Pancreas (tissue), 10 donors: Measurements from ENCODE around the gene SEM1. TPM values are rescaled to one million over a fixed set of nuclear protein-coding genes. Genes with fewer than 3 reads are reported as not detected.
A peak's percentile ranks its signal among the peaks of the same experiment; 100 is the strongest.
"Not testable (repeated sequence)": the region's sequence is repeated elsewhere in the genome, so short reads cannot be mapped to it uniquely, and the experiment has no call there.

ENCODE experiments used
- ATAC-seq, 4 donors: fragments of 200-7000 bp; cut with Tn5 transposase; one replicate each; pipeline versions ENCODE4 v1.8.0 to v1.9.1; 2020; ENCODE audit warnings: mild to moderate bottlenecking in 4 of 4, moderate library complexity in 4 of 4
- DNase-seq, 6 donors: peaks; one replicate each; pipeline ENCODE4 v3.0.0-alpha.2; 2020
- FAIRE-seq: peaks from 2 replicates; lab custom pipeline; 2012; peaks lifted over from hg19 to GRCh38; lab: Jason Lieb, UNC
- H3K27ac ChIP-seq, 4 donors: fragments of 200-600 bp; sonication (generic); 1 replicate in 3 of 4; 2 replicates in 1 of 4; pipeline versions ENCODE4 v1.5.0 to v1.8.0; 2020
- H3K27me3 ChIP-seq, 4 donors: fragments of 200-600 bp; one replicate each; pipeline ENCODE4 v1.8.0; 2021
- H3K36me3 ChIP-seq, 3 donors: fragments of 200-600 bp; sonication (generic) in 1 of 3; one replicate each; pipeline versions ENCODE4 v1.5.0 to v1.8.0; 2020 to 2021
- H3K4me1 ChIP-seq, 3 donors: fragments of 200-600 bp; one replicate each; pipeline ENCODE4 v1.8.0; 2021
- H3K4me3 ChIP-seq, 4 donors: fragments of 200-600 bp; sonication (generic) in 2 of 4; one replicate each; pipeline versions ENCODE4 v1.5.0 to v1.8.0; 2020 to 2021
- H3K9me3 ChIP-seq, 4 donors: fragments of 200-600 bp; one replicate each; pipeline ENCODE4 v1.8.0; 2021
- CTCF ChIP-seq, 4 donors: fragments of 200-600 bp; sonication (generic) in 3 of 4; IDR thresholded peaks; one replicate each; pipeline versions ENCODE4 v1.5.0 to v1.8.0; 2021; ENCODE audit warnings: antibody characterized with exemption in 4 of 4
- WGBS, 2 donors: extraction: QIAGEN DNeasy Blood & Tissue Kit; methylation state at CpG; one replicate each; pipeline ENCODE4 v1.1.7; 2013; 5-methylcytosine and 5-hydroxymethylcytosine counted together
- intact Hi-C, 3 donors: fragments of 100-400 bp; cut with DNase I; formaldehyde crosslinking; loops; one replicate each; pipeline versions ENCODE4 v1.11.1 to v1.14.2; 2022
- polyA plus RNA-seq, 2 donors: library from polyadenylated mRNA; stranded (reverse); fragments of 200-250 nt; gene quantifications; one replicate each; pipeline ENCODE4 v1.2.3, GENCODE V29; 2013
- total RNA-seq, 6 donors: library from RNA; stranded (reverse); fragmentation: NEBNext Ultra II Directional in 4 of 6; extraction: Animal tissue kit (Norgen Biotek cat#: 25700) in 4 of 6; gene quantifications; one replicate each; pipeline versions ENCODE4 v1.2.1 to v1.2.4, GENCODE V29; 2021 to 2023
- donor health status: healthy with polysubstance abuse.
- donor health status: DM: no; HTN: no; CAD: no; lungs with moderate emphysema.
- donor health status: DM: no; HTN: no; CAD: no.
- donor health status: control.
- donor health status: control.
- donor health status: Bipolar disorder and iron deficiency.
- donor health status: DM: yes; HTN: yes; CAD: no.
- donor health status: DM: no; HTN: no; CAD: no.
- donor health status: DM: no; HTN: no; CAD: no.
- donor health status: DM: yes; HTN: yes; CAD: no.

Gene SEM1
- total RNA-seq = 10 to 100 TPM; 10.1 to 16.8 (median 13.1) TPM
- 10 to 100 TPM; 45.0 to 57.8 TPM for polyA plus RNA-seq

DNA sequence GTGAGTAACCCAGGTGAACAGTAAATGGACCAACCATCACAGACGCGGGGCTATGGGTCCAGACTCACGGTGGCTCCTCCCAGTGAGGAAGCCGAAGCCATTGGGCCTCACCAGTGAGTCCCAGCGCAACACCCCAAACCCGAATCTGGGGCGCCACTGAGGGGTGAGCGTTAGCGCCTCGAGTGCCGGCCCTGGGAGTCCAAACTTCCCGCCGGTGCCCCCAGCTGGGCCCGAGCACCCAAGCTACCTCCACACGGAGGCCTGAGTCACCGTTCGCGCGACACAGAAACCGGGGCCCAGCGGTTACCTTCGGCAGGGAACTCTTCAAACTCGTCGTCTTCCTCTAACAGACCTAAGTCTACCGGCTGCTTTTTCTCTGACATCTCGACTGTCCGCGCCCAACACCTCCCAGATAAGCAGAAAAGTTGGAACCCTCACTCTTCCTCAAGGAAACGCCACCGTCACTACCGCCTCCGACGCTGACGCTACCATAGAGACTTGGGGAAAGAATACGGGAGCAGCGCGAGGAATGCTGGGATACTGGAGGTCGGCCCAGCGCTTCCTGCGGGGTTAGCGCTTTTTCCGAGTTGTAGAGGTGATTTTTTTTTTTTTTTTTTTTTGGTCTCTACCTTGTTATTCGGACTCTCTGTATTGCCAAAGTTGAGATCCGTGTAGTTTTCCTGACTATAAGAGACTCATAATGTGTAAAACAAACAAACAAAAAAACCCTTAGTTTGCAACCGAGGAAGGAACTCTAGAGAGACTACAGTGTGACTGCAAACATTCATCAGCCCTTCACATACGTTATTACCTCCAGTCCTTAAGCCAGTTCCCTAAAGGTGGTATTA is at the start of gene SEM1:
Gene SEM1, minus strand, starts transcription at position 466 of the 848 bp plus-strand sequence. Its CDS starts 83 bp downstream, at position 383.
- H3K9me3 ChIP-seq = no peaks in the 10 kb centered on the region
- peak within 1 kb of the TSS; percentile 37 to 90 (median 78) for H3K4me3 ChIP-seq
- H3K36me3 ChIP-seq = no peaks in the 10 kb centered on the region
- H3K27ac ChIP-seq = peak within 1 kb of the TSS; percentile 73 to 89 (median 78)
- TF ChIP-seq CTCF (IDR thresholded peaks at IDR 0.05) = no peak
- H3K27me3 ChIP-seq = no peaks in the 10 kb centered on the region
- H3K4me1 ChIP-seq = peaks cover 8 to 10% (median 9%) of the 10 kb centered on the region in 3 donors
- intact Hi-C loops = no loop called here
- WGBS, 2 donors = 0 to 1% methylated on average over 45 to 46 of the region's 46 CpGs
- FAIRE-seq (peak; percentile 26), ATAC-seq (peak; percentile 99 to 100 (median 100)), DNase-seq (peak; percentile 79 to 90 (median 84))

- H3K36me3 ChIP-seq, H3K9me3 ChIP-seq, intact Hi-C loops, H3K4me1 ChIP-seq, ATAC-seq, FAIRE-seq, H3K4me3 ChIP-seq, H3K27me3 ChIP-seq, DNase-seq, H3K27ac ChIP-seq: not testable (repeated sequence)
- 29% methylated on average over 1 of the region's 1 CpG for WGBS, 2 donors
Measured at GRCh38 chr7:96757880-96758279, 48.2 kb upstream of the SEM1 start.

GRCh38 chr7:96747418-96747940 is 37.8 kb upstream of the SEM1 start:
- no peaks in the 10 kb centered on the region for H3K36me3 ChIP-seq
- H3K9me3 ChIP-seq = no peaks in the 10 kb centered on the region
- DNase-seq (no peak), FAIRE-seq (no peak), ATAC-seq (no peak)
- no peaks in the 10 kb centered on the region for H3K27me3 ChIP-seq
- no peaks in the 10 kb centered on the region for H3K4me1 ChIP-seq
- H3K4me3 ChIP-seq = no peak overlapping the region
- WGBS, 2 donors = 66 to 69% methylated on average over 2 of the region's 2 CpGs
- intact Hi-C loops = no loop called here
- no peak overlapping the region for H3K27ac ChIP-seq
- no peak for TF ChIP-seq CTCF (IDR thresholded peaks at IDR 0.05)

DNA sequence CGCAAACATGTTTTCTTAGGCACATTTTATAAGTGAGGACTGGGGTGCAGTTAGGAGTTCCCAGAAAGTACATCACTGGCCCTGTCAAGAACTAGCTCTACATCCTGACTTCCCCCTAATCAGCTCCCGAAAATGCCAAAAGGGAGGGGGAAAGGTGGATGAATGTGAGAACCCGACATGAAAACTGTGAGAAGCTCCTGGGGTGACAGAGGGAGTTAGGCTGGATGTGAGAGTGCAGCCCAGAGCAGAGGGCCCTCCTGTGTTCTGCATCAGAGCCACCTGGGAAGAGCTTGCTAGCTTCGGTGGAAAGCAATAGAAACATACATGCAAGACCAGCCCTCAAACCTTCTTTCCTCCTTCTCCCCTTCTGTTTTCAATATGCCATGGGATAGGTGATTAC is 30.5 kb upstream of the SEM1 start:
- DNase-seq = no peak
- Histone ChIP-seq H3K36me3 (no peaks in the 10 kb centered on the region), H3K4me3 (no peak overlapping the region), H3K9me3 (no peaks in the 10 kb centered on the region), H3K27ac (no peak overlapping the region), H3K27me3 (peaks cover 0 to 5% (median 0%) of the 10 kb centered on the region in 4 donors), H3K4me1 (no peaks in the 10 kb centered on the region)
- WGBS, 2 donors = 36 to 38% methylated on average over 4 of the region's 4 CpGs
- intact Hi-C loops = no loop called here
- no peak for FAIRE-seq
- ATAC-seq = no peak
- no peak for TF ChIP-seq CTCF (IDR thresholded peaks at IDR 0.05)

DNA sequence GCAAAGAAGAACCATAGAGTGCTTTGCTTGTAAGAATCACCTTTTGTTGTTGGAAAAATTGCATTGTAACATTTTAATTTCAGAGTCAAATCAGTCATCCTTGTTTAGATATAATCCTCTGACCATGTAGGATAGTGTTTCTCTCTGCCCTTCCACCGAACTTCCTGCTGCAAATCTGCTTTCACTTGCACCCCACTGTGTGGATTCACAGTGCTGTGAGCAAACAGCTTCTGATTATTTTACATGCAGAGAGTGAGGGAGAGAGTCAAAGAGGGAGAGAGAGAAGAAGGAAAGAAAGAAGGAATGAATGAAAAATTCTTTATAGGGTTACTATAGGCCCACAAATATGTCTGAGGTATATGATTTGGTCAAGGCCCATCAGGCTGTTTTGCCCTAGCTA is 30.0 kb upstream of the SEM1 start:
- intact Hi-C loops = no loop called here
- H3K4me3 ChIP-seq = no peak overlapping the region
- H3K27ac ChIP-seq = no peak overlapping the region
- no peak for DNase-seq
- WGBS, 2 donors = 65 to 71% methylated on average over 1 of the region's 1 CpG
- no peak for FAIRE-seq
- H3K36me3 ChIP-seq = no peaks in the 10 kb centered on the region
- peaks cover 0 to 5% (median 0%) of the 10 kb centered on the region in 4 donors for H3K27me3 ChIP-seq
- TF ChIP-seq CTCF (IDR thresholded peaks at IDR 0.05) = no peak
- no peaks in the 10 kb centered on the region for H3K9me3 ChIP-seq
- no peak for ATAC-seq
- no peaks in the 10 kb centered on the region for H3K4me1 ChIP-seq
